Measurements from ENCODE around the gene INPP5B. TPM values are rescaled to one million over a fixed set of nuclear protein-coding genes. Genes with fewer than 3 reads are reported as not detected.

INPP5B gene
- total and polyA plus RNA-seq, 2 of the 13 experiments (the other 11 are each of a cell fraction or from before 2014, with no cell fraction given): 9.0 to 9.8 TPM

DNA sequence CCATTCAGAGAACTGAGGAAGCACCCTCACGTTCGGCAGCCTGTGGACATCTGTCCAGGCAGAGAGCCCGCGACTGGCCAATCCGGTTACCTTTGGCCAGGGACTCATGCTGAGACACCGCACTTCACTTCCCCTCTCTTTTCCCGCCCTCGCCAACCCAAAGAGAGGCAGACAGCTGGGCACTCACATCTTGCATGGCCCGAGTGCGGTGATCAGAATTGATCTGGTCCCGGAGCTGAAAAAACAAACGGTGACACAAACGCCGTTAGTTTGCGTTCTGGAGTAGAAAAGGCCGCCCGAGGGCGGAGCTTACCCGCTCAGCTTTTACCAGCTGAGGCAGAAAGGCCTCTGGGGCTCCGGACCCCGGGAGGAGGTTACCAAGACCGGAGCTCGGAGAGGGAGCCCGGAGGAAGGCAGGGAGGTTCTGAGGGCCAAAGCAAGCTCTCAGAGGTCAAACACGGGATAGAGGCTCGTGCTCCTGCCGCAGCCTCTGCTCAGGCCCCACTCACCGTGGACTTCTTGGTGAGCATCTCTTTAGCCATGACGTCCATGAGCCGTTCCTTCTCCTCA, 42.6 kb upstream of the INPP5B start (continued):
- TF ChIP-seq, protein P1, sequence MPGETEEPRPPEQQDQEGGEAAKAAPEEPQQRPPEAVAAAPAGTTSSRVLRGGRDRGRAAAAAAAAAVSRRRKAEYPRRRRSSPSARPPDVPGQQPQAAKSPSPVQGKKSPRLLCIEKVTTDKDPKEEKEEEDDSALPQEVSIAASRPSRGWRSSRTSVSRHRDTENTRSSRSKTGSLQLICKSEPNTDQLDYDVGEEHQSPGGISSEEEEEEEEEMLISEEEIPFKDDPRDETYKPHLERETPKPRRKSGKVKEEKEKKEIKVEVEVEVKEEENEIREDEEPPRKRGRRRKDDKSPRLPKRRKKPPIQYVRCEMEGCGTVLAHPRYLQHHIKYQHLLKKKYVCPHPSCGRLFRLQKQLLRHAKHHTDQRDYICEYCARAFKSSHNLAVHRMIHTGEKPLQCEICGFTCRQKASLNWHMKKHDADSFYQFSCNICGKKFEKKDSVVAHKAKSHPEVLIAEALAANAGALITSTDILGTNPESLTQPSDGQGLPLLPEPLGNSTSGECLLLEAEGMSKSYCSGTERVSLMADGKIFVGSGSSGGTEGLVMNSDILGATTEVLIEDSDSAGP (CRISPR knock-in tag; IDR thresholded peaks at IDR 0.05; ENCODE audit: borderline replicate concordance): no peak
- TF ChIP-seq ZFP36L1 (CRISPR knock-in tag; IDR thresholded peaks at IDR 0.05) (no peak), KDM4B (CRISPR knock-in tag; IDR thresholded peaks at IDR 0.05) (no peak), PHF21A (CRISPR knock-in tag; IDR thresholded peaks at IDR 0.05) (no peak), THAP11 (CRISPR knock-in tag; IDR thresholded peaks at IDR 0.05) (no peak)
- TF ChIP-seq, protein P2, sequence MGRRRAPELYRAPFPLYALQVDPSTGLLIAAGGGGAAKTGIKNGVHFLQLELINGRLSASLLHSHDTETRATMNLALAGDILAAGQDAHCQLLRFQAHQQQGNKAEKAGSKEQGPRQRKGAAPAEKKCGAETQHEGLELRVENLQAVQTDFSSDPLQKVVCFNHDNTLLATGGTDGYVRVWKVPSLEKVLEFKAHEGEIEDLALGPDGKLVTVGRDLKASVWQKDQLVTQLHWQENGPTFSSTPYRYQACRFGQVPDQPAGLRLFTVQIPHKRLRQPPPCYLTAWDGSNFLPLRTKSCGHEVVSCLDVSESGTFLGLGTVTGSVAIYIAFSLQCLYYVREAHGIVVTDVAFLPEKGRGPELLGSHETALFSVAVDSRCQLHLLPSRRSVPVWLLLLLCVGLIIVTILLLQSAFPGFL (CRISPR knock-in tag; IDR thresholded peaks at IDR 0.05): 0 out of 2 replicates have a peak, but pooled peaks have one; percentile 14
- TF ChIP-seq, protein P3, sequence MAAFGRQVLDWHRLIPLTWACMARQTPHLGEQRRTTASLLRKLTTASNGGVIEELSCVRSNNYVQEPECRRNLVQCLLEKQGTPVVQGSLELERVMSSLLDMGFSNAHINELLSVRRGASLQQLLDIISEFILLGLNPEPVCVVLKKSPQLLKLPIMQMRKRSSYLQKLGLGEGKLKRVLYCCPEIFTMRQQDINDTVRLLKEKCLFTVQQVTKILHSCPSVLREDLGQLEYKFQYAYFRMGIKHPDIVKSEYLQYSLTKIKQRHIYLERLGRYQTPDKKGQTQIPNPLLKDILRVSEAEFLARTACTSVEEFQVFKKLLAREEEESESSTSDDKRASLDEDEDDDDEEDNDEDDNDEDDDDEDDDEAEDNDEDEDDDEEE (CRISPR knock-in tag; IDR thresholded peaks at IDR 0.05): 0 out of 2 replicates have a peak, but pooled peaks have one; percentile 20
- TF ChIP-seq, protein P4, sequence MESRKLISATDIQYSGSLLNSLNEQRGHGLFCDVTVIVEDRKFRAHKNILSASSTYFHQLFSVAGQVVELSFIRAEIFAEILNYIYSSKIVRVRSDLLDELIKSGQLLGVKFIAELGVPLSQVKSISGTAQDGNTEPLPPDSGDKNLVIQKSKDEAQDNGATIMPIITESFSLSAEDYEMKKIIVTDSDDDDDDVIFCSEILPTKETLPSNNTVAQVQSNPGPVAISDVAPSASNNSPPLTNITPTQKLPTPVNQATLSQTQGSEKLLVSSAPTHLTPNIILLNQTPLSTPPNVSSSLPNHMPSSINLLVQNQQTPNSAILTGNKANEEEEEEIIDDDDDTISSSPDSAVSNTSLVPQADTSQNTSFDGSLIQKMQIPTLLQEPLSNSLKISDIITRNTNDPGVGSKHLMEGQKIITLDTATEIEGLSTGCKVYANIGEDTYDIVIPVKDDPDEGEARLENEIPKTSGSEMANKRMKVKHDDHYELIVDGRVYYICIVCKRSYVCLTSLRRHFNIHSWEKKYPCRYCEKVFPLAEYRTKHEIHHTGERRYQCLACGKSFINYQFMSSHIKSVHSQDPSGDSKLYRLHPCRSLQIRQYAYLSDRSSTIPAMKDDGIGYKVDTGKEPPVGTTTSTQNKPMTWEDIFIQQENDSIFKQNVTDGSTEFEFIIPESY (CRISPR knock-in tag; IDR thresholded peaks at IDR 0.05): no peak
- TF ChIP-seq, protein P5, sequence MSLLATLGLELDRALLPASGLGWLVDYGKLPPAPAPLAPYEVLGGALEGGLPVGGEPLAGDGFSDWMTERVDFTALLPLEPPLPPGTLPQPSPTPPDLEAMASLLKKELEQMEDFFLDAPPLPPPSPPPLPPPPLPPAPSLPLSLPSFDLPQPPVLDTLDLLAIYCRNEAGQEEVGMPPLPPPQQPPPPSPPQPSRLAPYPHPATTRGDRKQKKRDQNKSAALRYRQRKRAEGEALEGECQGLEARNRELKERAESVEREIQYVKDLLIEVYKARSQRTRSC (CRISPR knock-in tag; IDR thresholded peaks at IDR 0.05; ENCODE audit: low read depth): no peak
- TF ChIP-seq, protein P6, sequence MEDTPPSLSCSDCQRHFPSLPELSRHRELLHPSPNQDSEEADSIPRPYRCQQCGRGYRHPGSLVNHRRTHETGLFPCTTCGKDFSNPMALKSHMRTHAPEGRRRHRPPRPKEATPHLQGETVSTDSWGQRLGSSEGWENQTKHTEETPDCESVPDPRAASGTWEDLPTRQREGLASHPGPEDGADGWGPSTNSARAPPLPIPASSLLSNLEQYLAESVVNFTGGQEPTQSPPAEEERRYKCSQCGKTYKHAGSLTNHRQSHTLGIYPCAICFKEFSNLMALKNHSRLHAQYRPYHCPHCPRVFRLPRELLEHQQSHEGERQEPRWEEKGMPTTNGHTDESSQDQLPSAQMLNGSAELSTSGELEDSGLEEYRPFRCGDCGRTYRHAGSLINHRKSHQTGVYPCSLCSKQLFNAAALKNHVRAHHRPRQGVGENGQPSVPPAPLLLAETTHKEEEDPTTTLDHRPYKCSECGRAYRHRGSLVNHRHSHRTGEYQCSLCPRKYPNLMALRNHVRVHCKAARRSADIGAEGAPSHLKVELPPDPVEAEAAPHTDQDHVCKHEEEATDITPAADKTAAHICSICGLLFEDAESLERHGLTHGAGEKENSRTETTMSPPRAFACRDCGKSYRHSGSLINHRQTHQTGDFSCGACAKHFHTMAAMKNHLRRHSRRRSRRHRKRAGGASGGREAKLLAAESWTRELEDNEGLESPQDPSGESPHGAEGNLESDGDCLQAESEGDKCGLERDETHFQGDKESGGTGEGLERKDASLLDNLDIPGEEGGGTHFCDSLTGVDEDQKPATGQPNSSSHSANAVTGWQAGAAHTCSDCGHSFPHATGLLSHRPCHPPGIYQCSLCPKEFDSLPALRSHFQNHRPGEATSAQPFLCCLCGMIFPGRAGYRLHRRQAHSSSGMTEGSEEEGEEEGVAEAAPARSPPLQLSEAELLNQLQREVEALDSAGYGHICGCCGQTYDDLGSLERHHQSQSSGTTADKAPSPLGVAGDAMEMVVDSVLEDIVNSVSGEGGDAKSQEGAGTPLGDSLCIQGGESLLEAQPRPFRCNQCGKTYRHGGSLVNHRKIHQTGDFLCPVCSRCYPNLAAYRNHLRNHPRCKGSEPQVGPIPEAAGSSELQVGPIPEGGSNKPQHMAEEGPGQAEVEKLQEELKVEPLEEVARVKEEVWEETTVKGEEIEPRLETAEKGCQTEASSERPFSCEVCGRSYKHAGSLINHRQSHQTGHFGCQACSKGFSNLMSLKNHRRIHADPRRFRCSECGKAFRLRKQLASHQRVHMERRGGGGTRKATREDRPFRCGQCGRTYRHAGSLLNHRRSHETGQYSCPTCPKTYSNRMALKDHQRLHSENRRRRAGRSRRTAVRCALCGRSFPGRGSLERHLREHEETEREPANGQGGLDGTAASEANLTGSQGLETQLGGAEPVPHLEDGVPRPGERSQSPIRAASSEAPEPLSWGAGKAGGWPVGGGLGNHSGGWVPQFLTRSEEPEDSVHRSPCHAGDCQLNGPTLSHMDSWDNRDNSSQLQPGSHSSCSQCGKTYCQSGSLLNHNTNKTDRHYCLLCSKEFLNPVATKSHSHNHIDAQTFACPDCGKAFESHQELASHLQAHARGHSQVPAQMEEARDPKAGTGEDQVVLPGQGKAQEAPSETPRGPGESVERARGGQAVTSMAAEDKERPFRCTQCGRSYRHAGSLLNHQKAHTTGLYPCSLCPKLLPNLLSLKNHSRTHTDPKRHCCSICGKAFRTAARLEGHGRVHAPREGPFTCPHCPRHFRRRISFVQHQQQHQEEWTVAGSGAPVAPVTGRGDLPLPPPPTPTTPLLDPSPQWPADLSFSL (CRISPR knock-in tag; IDR thresholded peaks at IDR 0.05): no peak
- TF ChIP-seq, protein P7, sequence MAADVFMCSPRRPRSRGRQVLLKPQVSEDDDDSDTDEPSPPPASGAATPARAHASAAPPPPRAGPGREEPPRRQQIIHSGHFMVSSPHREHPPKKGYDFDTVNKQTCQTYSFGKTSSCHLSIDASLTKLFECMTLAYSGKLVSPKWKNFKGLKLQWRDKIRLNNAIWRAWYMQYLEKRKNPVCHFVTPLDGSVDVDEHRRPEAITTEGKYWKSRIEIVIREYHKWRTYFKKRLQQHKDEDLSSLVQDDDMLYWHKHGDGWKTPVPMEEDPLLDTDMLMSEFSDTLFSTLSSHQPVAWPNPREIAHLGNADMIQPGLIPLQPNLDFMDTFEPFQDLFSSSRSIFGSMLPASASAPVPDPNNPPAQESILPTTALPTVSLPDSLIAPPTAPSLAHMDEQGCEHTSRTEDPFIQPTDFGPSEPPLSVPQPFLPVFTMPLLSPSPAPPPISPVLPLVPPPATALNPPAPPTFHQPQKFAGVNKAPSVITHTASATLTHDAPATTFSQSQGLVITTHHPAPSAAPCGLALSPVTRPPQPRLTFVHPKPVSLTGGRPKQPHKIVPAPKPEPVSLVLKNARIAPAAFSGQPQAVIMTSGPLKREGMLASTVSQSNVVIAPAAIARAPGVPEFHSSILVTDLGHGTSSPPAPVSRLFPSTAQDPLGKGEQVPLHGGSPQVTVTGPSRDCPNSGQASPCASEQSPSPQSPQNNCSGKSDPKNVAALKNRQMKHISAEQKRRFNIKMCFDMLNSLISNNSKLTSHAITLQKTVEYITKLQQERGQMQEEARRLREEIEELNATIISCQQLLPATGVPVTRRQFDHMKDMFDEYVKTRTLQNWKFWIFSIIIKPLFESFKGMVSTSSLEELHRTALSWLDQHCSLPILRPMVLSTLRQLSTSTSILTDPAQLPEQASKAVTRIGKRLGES (CRISPR knock-in tag; IDR thresholded peaks at IDR 0.05; ENCODE audit: borderline replicate concordance): no peak
